Airway epithelial cell (primary cell): Measurements from ENCODE around the gene SLC7A1. TPM values are rescaled to one million over a fixed set of nuclear protein-coding genes. Genes with fewer than 3 reads are reported as not detected.

ENCODE experiments used
- total RNA-seq: library from RNA; depleted of rRNA; stranded (reverse); fragments of >200 nt; gene quantifications from 2 replicates; pipeline ENCODE4 v1.2.3, GENCODE V29; 2015

The SLC7A1 gene
- 23.1 and 26.6 TPM in 2 replicates for total RNA-seq

GRCh38 chr13:29595380-29596063, at the start of gene SLC7A1:
Gene SLC7A1, minus strand, starts transcription at chr13:29595688. Its CDS starts 59,500 bp downstream, at chr13:29536188.

